ENCODE measurements around the gene PRAMEF11.
"Not testable (repeated sequence)": the region's sequence is repeated elsewhere in the genome, so short reads cannot be mapped to it uniquely, and the experiment has no call there.

PRAMEF11 gene

GRCh38 chr1:12831310-12831709 lies at the start of gene PRAMEF11:
PRAMEF11 (minus strand) TSS chr1:12831410; CDS start chr1:12828789, 2,621 bp downstream.
- not testable (repeated sequence) for DNase-seq (ENCODE audit: low spot score)

GRCh38 chr1:12878453-12878852 lies 47.2 kb upstream of the PRAMEF11 start:
- not testable (repeated sequence) for DNase-seq (ENCODE audit: low spot score)

- DNase-seq (ENCODE audit: low spot score), result not testable (repeated sequence)
Measured at GRCh38 chr1:12863131-12863880, 32.1 kb upstream of the PRAMEF11 start.

DNA sequence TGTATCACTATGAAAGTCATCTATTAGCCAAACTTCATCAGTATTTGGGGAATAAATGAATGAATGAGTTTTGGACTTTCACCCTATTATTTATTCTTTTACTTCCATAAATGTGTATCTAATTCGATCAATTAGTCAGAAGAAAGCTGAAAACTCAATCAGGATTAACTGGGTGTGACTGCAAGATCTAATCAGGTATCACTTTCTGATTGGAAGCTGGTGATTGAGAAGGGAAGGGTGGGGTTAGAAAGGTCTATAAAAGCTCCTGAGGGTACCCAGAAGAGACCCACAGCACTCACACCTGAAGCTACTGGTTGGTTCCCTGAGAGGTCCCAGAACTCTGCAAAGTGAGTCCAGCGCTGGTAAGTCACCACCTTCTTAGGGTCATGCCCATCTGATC lies 25.6 kb upstream of the PRAMEF11 start, which contains the start of gene PRAMEF2:
PRAMEF2 (plus strand) TSS at position 301 of the 400 bp plus-strand sequence. CDS start 1,924 bp downstream, outside the sequence.
- DNase-seq (ENCODE audit: low spot score), result not testable (repeated sequence)

DNA sequence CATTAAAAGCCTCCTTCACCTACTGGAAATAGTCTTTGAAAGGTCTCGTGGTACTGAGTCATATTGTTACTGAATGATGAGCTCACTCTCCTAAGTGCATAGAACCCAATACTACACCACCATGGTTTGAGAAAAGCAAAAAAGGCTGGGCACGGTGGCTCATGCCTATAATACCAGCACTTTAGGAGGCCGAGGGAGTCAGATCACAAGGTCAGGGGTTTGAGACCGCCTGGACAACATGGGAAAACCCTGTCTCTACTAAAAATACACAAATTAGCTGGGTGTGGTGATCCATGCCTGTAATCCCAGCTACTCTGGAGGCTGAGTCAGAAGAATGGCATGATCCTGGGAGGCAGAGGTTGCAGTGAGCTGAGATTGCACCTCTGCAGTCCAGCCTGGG lies 20.6 kb upstream of the PRAMEF11 start:
- DNase-seq (ENCODE audit: low spot score), result no peak

GRCh38 chr1:12848620-12849019 lies 17.4 kb upstream of the PRAMEF11 start, which contains the start of gene HNRNPCL1:
HNRNPCL1 (minus strand) TSS chr1:12848720; CDS start chr1:12848289, 431 bp downstream.
- not testable (repeated sequence) for DNase-seq (ENCODE audit: low spot score)

- DNase-seq (ENCODE audit: low spot score), result not testable (repeated sequence)
Measured at GRCh38 chr1:12833251-12833650, 2.0 kb upstream of the PRAMEF11 start.

DNA sequence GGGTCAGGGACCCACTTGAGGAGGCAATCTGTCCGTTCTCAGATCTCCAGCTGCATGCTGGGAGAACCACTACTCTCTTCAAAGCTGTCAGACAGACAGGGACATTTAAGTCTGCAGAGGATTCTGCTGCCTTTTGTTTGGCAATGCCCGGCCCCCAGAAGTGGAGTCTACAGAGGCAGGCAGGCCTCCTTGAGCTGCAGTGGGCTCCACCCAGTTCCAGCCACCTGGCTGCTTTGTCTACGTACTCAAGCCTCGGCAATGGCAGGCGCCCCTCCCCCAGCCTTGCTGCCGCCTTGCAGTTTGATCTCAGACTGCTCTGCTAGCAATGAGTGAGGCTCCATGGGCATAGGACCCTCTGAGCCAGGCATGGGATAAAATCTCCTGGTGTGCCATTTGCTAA lies 12.1 kb downstream of the PRAMEF11 start:
- not testable (repeated sequence) for DNase-seq (ENCODE audit: low spot score)

- DNase-seq (ENCODE audit: low spot score), result no peak
Measured at GRCh38 chr1:12811409-12811784, 19.8 kb downstream of the PRAMEF11 start.

DNA sequence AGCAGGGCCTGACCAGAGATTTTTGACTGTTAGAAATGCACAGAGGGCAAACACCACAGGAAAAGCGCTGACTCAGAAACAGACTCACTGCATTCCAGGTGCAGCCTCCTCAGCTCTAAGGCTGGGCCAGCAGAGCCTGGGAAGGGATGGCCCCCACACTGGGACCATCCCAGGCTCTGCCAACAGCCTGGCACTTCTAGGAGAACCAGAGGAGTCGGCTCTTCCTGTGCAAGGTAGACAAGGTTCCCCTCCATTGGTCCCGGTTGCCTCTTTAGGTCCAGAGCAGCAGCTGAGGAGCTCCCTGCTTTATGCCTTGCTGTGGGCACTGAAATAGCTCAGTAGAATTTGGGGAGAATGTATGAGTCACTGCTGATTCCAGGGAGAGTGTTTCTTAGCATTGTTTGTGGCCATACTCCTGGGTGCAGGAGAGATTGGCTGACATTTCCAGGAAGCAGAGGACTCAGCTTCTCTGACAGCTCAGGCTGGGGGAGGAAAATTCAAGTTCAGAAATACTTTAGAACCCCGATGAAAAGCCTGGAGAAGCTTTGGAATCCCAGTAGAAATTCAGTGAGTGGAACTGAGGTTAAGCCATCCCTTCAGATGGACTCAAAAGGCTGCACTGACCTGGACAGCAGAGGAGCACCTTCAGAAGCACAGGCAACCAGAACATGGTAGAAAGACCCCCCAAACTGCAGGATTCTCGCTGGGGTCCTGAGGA lies 20.4 kb downstream of the PRAMEF11 start:
- no peak for DNase-seq (ENCODE audit: low spot score)

- no peak for DNase-seq (ENCODE audit: low spot score)
Measured at GRCh38 chr1:12809933-12810332, 21.3 kb downstream of the PRAMEF11 start.

DNA sequence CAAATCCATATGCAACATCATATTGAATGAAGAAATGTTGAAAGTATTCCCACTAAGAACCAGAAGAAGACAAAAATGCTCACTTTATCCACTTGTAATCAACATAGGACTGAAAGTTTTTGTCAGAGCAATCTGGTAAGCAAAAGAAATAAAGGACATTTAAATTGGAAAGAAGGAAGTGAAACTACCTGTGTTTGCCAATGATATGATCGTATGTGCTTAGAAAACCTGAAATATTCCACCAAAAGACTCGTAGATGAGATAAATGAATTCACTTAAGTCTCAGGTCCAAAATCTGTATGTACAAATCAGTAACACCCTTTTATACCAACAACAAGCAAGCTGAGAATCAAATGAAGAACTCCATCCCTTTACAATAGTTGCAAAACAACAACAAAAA lies 31.5 kb downstream of the PRAMEF11 start:
- no peak for DNase-seq (ENCODE audit: low spot score)

- DNase-seq (ENCODE audit: low spot score), result no peak
Measured at GRCh38 chr1:12798911-12799310, 32.3 kb downstream of the PRAMEF11 start.

GRCh38 chr1:12791097-12791496 lies 40.1 kb downstream of the PRAMEF11 start, which contains the start of gene PRAMEF1:
PRAMEF1 (plus strand) TSS chr1:12791397; CDS start chr1:12793228, 1,831 bp downstream.
- not testable (repeated sequence) for DNase-seq (ENCODE audit: low spot score)

- not testable (repeated sequence) for DNase-seq (ENCODE audit: low spot score)
Measured at GRCh38 chr1:12784729-12785128, 46.5 kb downstream of the PRAMEF11 start.

DNA sequence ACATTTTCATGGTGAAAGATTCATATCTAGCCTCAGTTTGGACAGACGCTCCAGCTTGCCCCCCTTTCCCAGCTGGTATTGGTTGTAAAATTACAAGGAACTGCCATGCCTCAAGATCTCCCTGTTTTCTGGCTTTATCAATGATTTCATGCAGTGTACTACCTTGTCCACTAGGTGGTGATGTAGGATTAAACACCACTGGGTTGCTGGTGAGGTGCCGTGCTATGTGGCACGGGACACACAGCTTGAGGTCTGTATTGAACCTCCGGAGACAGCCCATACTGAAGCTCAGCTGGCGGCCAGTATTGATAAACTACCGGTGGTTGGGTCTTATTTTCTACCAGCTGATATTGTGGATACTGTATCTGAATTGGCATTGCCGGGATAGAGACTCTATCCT lies 47.4 kb downstream of the PRAMEF11 start:
- not testable (repeated sequence) for DNase-seq (ENCODE audit: low spot score)

DNA sequence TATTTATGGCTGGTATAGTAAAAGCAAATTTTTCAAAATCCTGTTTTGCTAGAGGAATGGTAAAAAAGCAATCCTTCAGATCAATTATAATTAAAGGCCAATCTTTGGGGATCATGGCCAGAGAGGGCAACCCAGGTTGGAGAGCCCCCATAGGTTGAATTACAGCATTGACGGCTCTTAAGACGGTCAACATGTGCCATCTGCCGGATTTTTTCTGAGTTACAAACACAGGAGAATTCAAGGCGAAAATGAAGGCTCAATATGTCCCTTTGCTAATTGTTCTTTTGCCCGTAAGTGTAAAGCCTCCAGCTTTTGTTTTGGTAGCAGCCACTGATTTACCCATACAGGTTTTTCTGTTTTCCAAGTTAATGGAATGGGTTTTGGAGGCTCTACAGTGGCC lies 49.7 kb downstream of the PRAMEF11 start:
- DNase-seq (ENCODE audit: low spot score), result not testable (repeated sequence)

DNA sequence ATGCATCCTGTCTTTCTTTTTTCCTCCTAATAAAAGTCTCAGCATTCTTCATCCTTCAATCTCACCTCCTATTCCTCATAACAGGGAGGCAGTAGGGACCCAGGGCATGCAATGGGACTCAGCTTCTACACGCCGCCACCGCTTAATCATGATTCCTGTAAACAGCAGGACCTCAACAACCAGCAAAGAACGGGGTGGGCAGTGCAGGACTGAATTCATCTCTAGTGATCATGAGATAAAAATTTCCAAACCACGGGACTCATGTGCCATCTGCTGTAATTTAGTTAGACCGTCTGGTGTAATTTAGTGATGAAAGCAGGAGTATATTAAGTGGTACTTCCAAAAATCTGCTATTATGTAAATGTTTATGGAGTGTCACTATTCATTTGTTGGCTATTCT lies 52.3 kb downstream of the PRAMEF11 start:
- no peak for DNase-seq (ENCODE audit: low spot score)

GRCh38 chr1:12778061-12778460 lies 53.1 kb downstream of the PRAMEF11 start:
- no peak for DNase-seq (ENCODE audit: low spot score)

- no peak for DNase-seq (ENCODE audit: low spot score)
Measured at GRCh38 chr1:12776801-12777557, 54.2 kb downstream of the PRAMEF11 start.

GRCh38 chr1:12775443-12775842 lies 55.8 kb downstream of the PRAMEF11 start:
- no peak for DNase-seq (ENCODE audit: low spot score)

DNA sequence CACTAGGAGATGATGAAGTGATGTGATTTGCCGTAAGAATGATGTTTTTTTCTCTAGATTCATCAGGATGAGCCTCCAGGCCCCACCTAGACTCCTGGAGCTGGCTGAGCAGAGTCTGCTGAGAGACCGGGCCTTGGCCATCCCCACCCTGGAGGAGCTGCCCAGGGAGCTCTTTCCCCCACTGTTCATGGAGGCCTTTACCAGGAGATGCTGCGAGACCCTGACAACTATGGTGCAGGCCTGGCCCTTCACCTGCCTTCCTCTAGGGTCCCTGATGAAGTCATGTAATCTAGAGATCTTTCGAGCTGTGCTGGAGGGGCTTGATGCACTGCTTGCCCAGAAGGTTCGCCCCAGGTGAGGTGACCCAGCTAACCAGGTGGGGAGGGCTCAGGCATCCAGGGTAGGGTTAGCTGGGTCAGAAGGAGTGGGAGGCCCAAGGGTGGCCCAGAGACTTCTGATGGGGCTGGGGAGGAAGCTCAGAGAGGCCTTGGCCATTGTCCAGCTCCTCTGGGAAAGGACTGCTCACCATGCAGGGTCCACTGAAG lies 56.3 kb downstream of the PRAMEF11 start:
- no peak for DNase-seq (ENCODE audit: low spot score)
